ENCODE measurements around the gene SAPCD1. TPM values are rescaled to one million over a fixed set of nuclear protein-coding genes. Genes with fewer than 3 reads are reported as not detected.

The SAPCD1 gene
- total RNA-seq, 4 donors from 2014 or later = 0.83 TPM; not detected in 3

- 88% methylated on average over 12 of the region's 12 CpGs for WGBS
- peaks cover 17 to 41% (median 30%) of the 10 kb centered on the region in 4 donors for H3K36me3 ChIP-seq
- no peak for TF ChIP-seq POLR2A (IDR thresholded peaks at IDR 0.05; ENCODE audit: low read depth)
- peak in 1 of 2 donors; percentile 4 for TF ChIP-seq POLR2AphosphoS5 (IDR thresholded peaks at IDR 0.05)
- no peak for TF ChIP-seq CTCF (IDR thresholded peaks at IDR 0.05)
- TF ChIP-seq EP300 (IDR thresholded peaks at IDR 0.05) = no peak
- H3K27ac ChIP-seq (replicated peaks in 1 of 4) = peak overlapping the region in 1 of 4 donors; percentile 22
- intact Hi-C loops (cut with DNase I) = loop anchor here (5.0 kb wide), 1 partner anchor 42 kb away; no protein-coding TSS in a partner anchor
- H3K4me3 ChIP-seq = no peak overlapping the region
- peaks cover 12 to 33% (median 31%) of the 10 kb centered on the region in 4 donors for H3K4me1 ChIP-seq
- H3K9me3 ChIP-seq = no peaks in the 10 kb centered on the region
- DNase-seq (ENCODE audit: extremely low spot score) = no peak
- no peaks in the 10 kb centered on the region for H3K27me3 ChIP-seq
Measured at GRCh38 chr6:31725502-31726350, 36.7 kb upstream of the SAPCD1 start.

GRCh38 chr6:31727034-31727716 lies 35.3 kb upstream of the SAPCD1 start:
- peaks cover 16 to 42% (median 38%) of the 10 kb centered on the region in 4 donors for H3K4me1 ChIP-seq
- H3K4me3 ChIP-seq = no peak overlapping the region
- peaks cover 29 to 56% (median 44%) of the 10 kb centered on the region in 4 donors for H3K36me3 ChIP-seq
- intact Hi-C loops (cut with DNase I) = loop anchor here (5.0 kb wide), 1 partner anchor 40 kb away; no protein-coding TSS in a partner anchor
- H3K27me3 ChIP-seq = no peaks in the 10 kb centered on the region
- peak overlapping the region; percentile 93 to 99 (median 97) for H3K27ac ChIP-seq (replicated peaks in 1 of 4)
- TF ChIP-seq POLR2A (IDR thresholded peaks at IDR 0.05; ENCODE audit: low read depth) = no peak
- no peak for TF ChIP-seq CTCF (IDR thresholded peaks at IDR 0.05)
- TF ChIP-seq EP300 (IDR thresholded peaks at IDR 0.05) = no peak
- no peak for TF ChIP-seq POLR2AphosphoS5 (IDR thresholded peaks at IDR 0.05)
- 65% methylated on average over 7 of the region's 7 CpGs for WGBS
- H3K9me3 ChIP-seq = no peaks in the 10 kb centered on the region
- no peak for DNase-seq (ENCODE audit: extremely low spot score)

GRCh38 chr6:31727717-31728671 lies 34.5 kb upstream of the SAPCD1 start:
- TF ChIP-seq CTCF (IDR thresholded peaks at IDR 0.05) (no peak), EP300 (IDR thresholded peaks at IDR 0.05) (no peak), POLR2A (IDR thresholded peaks at IDR 0.05; ENCODE audit: low read depth) (no peak), POLR2AphosphoS5 (IDR thresholded peaks at IDR 0.05) (no peak)
- Histone ChIP-seq H3K4me3 (peak overlapping the region; percentile 69 to 98 (median 94)), H3K36me3 (peaks cover 37 to 64% (median 52%) of the 10 kb centered on the region in 4 donors), H3K4me1 (peaks cover 21 to 44% (median 40%) of the 10 kb centered on the region in 4 donors), H3K27me3 (no peaks in the 10 kb centered on the region), H3K9me3 (no peaks in the 10 kb centered on the region), H3K27ac (replicated peaks in 1 of 4) (peak overlapping the region; percentile 93 to 99 (median 97))
- DNase-seq (ENCODE audit: extremely low spot score) = no peak
- 70% methylated on average over 41 of the region's 41 CpGs for WGBS
- intact Hi-C loops (cut with DNase I) = loop anchor here (5.0 kb wide), 1 partner anchor 39 kb away; no protein-coding TSS in a partner anchor
